Activated gamma-delta T cell treated with Interleukin-2 at 50 U/mL for 16 hours (primary cell): Measurements from ENCODE around the gene CENPX.

ENCODE experiments used
- DNase-seq: peaks from one replicate; pipeline ENCODE4 v3.0.0-alpha.2; 2020

CENPX gene

GRCh38 chr17:81976332-81977210 lies 46.1 kb downstream of the CENPX start:
- DNase-seq: no peak

- no peak for DNase-seq
These were observed 49.2 kb downstream of the CENPX start for GRCh38 chr17:81973432-81973831.

DNA sequence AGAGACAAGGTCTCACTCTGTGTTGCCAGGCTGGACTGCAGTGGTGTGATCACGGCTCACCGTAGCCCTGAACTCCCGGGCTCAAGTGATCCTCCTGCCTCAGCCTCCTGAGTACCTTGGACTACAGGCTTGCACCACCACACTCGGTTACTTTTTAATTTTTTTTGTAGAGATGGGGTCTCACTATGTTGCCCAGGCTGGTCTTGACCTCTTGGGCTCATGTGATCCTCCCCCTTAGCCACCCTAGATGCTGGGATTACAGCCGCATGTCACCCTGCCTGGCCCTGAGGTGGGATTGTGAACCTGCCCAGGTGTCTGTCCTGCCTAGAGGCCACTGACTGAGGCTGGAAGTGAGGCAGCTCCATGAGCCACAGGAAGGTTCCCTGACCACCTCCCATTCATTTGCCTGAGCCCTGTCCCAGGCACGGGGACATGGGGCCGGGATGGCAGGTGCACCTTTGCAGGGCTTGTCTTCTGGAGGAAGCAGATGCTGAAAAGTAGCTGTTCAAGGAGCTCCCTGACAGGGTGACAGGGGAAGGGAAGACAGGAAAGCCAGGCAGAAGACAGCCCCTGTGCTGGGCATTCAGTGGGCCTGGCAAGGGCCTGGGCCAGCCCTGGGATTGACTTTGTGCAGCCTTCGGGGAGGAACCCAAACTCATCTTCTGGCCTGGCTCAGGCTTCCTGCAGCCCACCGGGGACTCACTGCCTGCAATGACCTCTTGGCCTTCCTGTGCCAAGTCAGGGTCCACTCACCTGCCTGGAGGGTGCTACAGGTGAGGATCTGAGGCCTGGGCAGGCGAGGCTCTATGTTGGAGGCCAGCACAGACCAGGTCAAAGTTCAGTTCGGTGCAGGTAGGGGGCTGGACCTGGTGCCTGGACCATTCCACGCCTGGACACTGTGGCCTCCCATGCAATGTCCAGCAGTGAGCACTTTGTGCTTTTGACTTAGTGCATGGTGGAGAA lies 53.5 kb downstream of the CENPX start:
- no peak for DNase-seq
